ENCODE results near the gene IFNB1.

IFNB1 gene

GRCh38 chr9:21096901-21097255 lies 19.1 kb upstream of the IFNB1 start (continued):
- TF ChIP-seq, protein P1, sequence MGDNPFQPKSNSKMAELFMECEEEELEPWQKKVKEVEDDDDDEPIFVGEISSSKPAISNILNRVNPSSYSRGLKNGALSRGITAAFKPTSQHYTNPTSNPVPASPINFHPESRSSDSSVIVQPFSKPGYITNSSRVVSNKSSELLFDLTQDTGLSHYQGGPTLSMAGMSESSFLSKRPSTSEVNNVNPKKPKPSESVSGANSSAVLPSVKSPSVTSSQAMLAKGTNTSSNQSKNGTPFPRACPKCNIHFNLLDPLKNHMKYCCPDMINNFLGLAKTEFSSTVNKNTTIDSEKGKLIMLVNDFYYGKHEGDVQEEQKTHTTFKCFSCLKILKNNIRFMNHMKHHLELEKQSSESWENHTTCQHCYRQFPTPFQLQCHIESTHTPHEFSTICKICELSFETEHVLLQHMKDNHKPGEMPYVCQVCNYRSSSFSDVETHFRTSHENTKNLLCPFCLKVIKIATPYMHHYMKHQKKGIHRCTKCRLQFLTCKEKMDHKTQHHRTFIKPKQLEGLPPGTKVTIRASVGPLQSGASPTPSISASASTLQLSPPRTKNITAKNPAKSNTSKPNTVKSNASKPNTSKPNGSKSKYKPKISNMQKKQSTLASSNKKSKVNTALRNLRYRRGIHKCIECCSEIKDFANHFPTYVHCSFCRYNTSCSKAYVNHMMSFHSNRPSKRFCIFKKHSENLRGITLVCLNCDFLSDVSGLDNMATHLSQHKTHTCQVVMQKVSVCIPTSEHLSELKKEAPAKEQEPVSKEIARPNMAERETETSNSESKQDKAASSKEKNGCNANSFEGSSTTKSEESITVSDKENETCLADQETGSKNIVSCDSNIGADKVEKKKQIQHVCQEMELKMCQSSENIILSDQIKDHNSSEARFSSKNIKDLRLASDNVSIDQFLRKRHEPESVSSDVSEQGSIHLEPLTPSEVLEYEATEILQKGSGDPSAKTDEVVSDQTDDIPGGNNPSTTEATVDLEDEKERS (tag by site-specific recombination; IDR thresholded peaks at IDR 0.05), result no peak
- TF ChIP-seq REPIN1 (tag by site-specific recombination; IDR thresholded peaks at IDR 0.05; ENCODE audit: low read depth), result no peak
- TF ChIP-seq ZNF654 (tag by site-specific recombination; IDR thresholded peaks at IDR 0.05; ENCODE audit: low read depth), result no peak
- no peak for TF ChIP-seq OSR2 (tag by site-specific recombination; IDR thresholded peaks at IDR 0.05)
- no peak for TF ChIP-seq ZBTB21 (tag by site-specific recombination; IDR thresholded peaks at IDR 0.05)
- no peak for TF ChIP-seq ZNF549 (tag by site-specific recombination; IDR thresholded peaks at IDR 0.05)
- no peak for TF ChIP-seq ZBTB49 (tag by site-specific recombination; IDR thresholded peaks at IDR 0.05; ENCODE audit: low read depth)
- TF ChIP-seq ZNF341 (tag by site-specific recombination; IDR thresholded peaks at IDR 0.05; ENCODE audit: low read depth), result no peak
- no peak for TF ChIP-seq ZNF530 (tag by site-specific recombination; IDR thresholded peaks at IDR 0.05; ENCODE audit: low read depth)
- no peak for TF ChIP-seq SETDB1 (IDR thresholded peaks at IDR 0.05; ENCODE audit: insufficient read length, low read length)
- TF ChIP-seq HOXD13 (CRISPR knock-in tag; IDR thresholded peaks at IDR 0.05; ENCODE audit: borderline replicate concordance), result no peak
- TF ChIP-seq ZNF830 (tag by site-specific recombination; IDR thresholded peaks at IDR 0.05; ENCODE audit: low read depth), result no peak
- TF ChIP-seq ZNF394 (tag by site-specific recombination; IDR thresholded peaks at IDR 0.05; ENCODE audit: borderline replicate concordance), result no peak
- no peak for TF ChIP-seq ZFP41 (tag by site-specific recombination; IDR thresholded peaks at IDR 0.05; ENCODE audit: borderline replicate concordance)
- no peak for TF ChIP-seq INSM2 (tag by site-specific recombination; IDR thresholded peaks at IDR 0.05)

DNA sequence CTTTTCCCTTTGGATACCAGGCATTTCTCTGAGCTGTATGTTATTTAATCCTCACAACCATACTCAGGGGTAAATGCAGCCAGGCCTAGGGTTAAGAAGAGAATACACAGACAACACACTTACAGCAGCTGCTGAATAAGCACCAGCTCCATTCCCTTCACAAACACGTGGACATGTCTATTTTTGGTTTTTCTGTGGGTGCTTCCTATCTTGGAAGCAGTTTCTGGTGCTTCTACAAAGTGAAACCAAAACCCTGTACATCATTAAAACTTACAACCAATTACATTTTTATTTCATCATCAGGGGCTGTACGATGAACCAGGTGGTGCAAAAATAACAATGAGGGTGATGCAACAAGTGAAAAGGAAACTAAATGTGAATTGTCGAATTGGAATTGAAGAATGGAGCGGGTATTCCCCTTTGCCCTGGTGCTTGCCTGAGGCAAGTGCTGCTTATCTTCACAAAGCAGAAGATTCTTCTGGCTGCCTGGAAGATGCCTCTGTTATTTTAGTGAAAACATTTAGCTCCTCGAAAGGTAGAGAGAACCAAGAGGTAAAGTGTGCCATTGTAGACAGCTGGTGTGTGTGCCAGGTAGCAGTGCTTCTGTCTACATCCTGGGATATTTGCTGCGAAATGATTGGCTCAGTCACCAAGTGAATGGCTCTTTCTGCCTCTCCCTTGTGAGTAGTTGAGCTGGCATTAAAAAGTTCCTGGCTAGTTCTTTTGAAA lies 18.6 kb upstream of the IFNB1 start:
- CTCF ChIA-PET, result interaction anchor here (0.7 to 1.3 kb wide), 4 partner anchors 10 to 923 kb away, joined by 3 to 7 read pairs (median 3); no protein-coding TSS in a partner anchor
- TF ChIP-seq ZNF211 (tag by site-specific recombination; IDR thresholded peaks at IDR 0.05; ENCODE audit: low read depth) (no peak), ZNF521 (tag by site-specific recombination; IDR thresholded peaks at IDR 0.05) (no peak), ZXDB (tag by site-specific recombination; IDR thresholded peaks at IDR 0.05) (no peak), ZFP3 (tag by site-specific recombination; IDR thresholded peaks at IDR 0.05; ENCODE audit: low read depth) (no peak), SCRT2 (tag by site-specific recombination; IDR thresholded peaks at IDR 0.05) (peak; percentile 68; the same call in 1 of the 2 replicates), ZNF426 (tag by site-specific recombination; IDR thresholded peaks at IDR 0.05) (no peak)
- TF ChIP-seq, protein P2, sequence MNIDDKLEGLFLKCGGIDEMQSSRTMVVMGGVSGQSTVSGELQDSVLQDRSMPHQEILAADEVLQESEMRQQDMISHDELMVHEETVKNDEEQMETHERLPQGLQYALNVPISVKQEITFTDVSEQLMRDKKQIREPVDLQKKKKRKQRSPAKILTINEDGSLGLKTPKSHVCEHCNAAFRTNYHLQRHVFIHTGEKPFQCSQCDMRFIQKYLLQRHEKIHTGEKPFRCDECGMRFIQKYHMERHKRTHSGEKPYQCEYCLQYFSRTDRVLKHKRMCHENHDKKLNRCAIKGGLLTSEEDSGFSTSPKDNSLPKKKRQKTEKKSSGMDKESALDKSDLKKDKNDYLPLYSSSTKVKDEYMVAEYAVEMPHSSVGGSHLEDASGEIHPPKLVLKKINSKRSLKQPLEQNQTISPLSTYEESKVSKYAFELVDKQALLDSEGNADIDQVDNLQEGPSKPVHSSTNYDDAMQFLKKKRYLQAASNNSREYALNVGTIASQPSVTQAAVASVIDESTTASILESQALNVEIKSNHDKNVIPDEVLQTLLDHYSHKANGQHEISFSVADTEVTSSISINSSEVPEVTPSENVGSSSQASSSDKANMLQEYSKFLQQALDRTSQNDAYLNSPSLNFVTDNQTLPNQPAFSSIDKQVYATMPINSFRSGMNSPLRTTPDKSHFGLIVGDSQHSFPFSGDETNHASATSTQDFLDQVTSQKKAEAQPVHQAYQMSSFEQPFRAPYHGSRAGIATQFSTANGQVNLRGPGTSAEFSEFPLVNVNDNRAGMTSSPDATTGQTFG (tag by site-specific recombination; IDR thresholded peaks at IDR 0.05; ENCODE audit: borderline replicate concordance), result no peak

More for the DNA sequence above, 18.6 kb upstream of the IFNB1 start:
- no peaks in the 10 kb centered on the region for H3K4me1 ChIP-seq (ENCODE audit: control insufficient read depth, insufficient read depth, low read length)
- POLR2A ChIA-PET, result no interaction called here
- no peak overlapping the region for H3K4me3 ChIP-seq (ENCODE audit: low read depth, low read length)
- no peaks in the 10 kb centered on the region for H3K9me3 ChIP-seq (ENCODE audit: control insufficient read depth, insufficient read depth, low read depth, low read length)
- H3K27ac ChIP-seq (ENCODE audit: extremely low read depth, low read depth, low read length), result no peak overlapping the region
- no peaks in the 10 kb centered on the region for H3K36me3 ChIP-seq (ENCODE audit: control insufficient read depth in 2 of 2, insufficient read depth in 1 of 2, low read length in 2 of 2)
